ENCODE results near the gene JDP2. TPM values are rescaled to one million over a fixed set of nuclear protein-coding genes. Genes with fewer than 3 reads are reported as not detected.
"Not testable (repeated sequence)": the region's sequence is repeated elsewhere in the genome, so short reads cannot be mapped to it uniquely, and the experiment has no call there.

Gene JDP2
- total RNA-seq, 2 experiments from 2014 or later = 2.1 TPM

DNA sequence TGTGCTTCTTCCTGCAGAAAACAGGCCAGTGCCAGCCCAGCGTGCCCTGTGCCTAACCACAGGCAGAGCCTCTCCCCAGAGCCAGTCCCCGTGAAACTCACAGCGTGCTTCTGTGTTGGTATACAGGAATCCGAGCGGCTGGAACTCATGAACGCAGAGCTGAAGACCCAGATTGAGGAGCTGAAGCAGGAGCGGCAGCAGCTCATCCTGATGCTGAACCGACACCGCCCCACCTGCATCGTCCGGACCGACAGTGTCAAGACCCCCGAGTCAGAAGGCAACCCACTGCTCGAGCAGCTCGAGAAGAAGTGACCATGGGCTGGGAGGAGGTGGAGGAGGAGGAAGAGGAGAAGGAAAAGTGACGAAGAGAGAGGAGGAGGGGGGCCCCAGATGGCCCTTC, 41.3 kb downstream of the JDP2 start:
- Mint-ChIP-seq H3K9me3 (no peaks in the 10 kb centered on the region), H3K4me3 (no peak overlapping the region), H3K4me1 (no peaks in the 10 kb centered on the region), H3K27ac (no peak overlapping the region), H3K27me3 (no peaks in the 10 kb centered on the region), H3K36me3 (no peaks in the 10 kb centered on the region)
- DNase-seq = no peak

DNA sequence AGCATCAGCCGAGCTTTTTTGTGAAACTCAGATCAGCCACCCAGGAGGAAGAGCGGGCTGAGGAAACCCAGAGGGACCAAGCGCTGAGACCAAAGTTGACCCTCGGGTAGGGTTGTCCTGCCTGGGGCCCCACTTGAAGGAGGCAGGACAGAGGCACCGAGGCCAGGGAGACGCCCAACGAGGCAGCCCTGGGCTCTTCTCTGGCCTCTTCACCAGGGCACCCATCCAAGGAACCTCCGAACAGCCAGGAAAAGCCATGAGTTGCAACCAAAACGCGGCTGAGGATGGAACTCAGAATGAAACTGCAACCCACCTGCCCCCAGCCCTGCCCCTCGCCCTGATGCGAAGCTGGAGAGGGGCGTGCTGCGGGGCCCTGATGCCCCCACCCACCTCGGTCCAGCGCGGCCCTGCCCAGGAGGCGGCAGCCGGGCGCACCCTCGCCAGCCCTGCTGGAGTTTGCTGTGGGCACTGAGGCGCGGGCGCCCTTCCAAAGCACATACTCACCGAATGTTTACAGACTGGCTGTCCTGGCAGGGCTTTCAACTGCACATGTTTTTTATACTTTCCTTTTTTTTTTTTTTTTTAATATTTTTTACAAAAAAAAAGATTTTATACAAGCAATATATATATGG, 41.9 kb downstream of the JDP2 start:
- Mint-ChIP-seq H3K9me3 (no peaks in the 10 kb centered on the region), H3K4me3 (no peak overlapping the region), H3K36me3 (no peaks in the 10 kb centered on the region), H3K27ac (no peak overlapping the region), H3K27me3 (no peaks in the 10 kb centered on the region), H3K4me1 (no peaks in the 10 kb centered on the region)
- DNase-seq = no peak

DNA sequence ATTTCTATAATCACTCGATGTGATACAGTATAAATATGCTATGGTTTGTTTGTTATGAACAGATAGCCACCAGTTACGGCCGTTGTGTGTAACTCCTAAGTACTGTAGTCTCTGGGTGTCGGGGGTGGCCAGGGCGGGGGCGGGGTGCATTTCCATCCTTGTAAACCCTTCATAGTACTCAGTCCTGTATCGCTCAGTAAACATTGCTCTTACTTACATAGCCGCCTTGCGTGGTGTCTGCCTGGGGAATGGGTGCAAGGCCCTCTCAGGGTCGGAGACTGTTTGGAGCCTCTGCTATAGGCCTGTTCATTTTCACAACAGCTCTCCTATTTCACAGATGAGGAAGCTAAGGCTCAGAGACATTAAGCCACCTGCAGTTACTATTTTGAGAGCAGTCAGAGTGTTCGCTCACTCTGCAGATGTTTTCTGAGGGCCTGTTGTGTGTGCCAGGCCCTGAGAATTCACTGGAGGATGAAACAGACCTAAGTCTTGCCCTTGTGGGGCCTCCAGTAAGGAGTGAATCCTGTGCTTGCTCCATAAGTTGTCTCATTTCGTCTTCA, 42.5 kb downstream of the JDP2 start:
- no peak overlapping the region for H3K4me3 Mint-ChIP-seq
- no peak for DNase-seq
- no peaks in the 10 kb centered on the region for H3K36me3 Mint-ChIP-seq
- H3K9me3 Mint-ChIP-seq = no peaks in the 10 kb centered on the region
- no peak overlapping the region for H3K27ac Mint-ChIP-seq
- H3K27me3 Mint-ChIP-seq = no peaks in the 10 kb centered on the region
- no peaks in the 10 kb centered on the region for H3K4me1 Mint-ChIP-seq

DNA sequence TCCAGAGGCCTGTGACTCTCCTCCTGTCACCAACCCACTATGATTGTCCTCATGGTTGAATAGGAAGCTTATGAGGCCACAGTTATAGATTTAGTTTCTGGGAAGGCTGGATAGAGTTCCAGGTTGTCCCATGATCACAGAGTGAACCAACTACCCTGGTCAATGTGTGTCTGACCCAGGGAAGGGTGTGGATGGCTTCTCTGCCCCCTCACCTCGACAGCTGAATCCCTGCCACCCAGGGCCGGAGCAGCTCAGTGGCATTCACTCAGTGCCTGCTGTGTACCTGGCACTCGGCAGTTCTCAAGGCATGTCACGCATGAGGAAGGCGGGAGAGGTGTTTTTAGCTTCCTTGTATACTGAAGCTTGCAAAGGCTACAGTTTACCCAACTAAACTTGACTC, 43.2 kb downstream of the JDP2 start:
- H3K4me1 Mint-ChIP-seq = no peaks in the 10 kb centered on the region
- no peaks in the 10 kb centered on the region for H3K36me3 Mint-ChIP-seq
- H3K9me3 Mint-ChIP-seq = no peaks in the 10 kb centered on the region
- H3K4me3 Mint-ChIP-seq = no peak overlapping the region
- no peak overlapping the region for H3K27ac Mint-ChIP-seq
- H3K27me3 Mint-ChIP-seq = no peaks in the 10 kb centered on the region
- no peak for DNase-seq

DNA sequence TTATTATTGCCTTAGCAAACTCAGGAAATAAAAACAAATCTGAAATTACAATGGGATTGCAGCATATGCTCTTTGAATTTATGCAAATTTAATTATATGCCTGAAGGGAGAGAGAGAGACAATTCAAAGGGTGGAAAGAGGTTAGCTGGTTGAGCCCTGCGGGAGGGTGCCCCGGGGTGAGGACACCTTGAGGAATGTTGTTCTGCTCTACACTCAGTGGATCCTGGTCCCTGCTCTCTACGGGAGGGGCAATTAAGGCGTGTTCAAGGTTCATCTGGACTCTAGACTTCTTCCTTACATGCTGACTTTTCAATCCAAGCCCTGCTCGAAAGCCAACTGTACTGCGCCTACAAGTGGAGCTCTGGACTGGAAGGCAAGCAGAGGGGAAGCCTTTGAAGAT, 46.3 kb downstream of the JDP2 start:
- not testable (repeated sequence) for H3K4me3 Mint-ChIP-seq

DNA sequence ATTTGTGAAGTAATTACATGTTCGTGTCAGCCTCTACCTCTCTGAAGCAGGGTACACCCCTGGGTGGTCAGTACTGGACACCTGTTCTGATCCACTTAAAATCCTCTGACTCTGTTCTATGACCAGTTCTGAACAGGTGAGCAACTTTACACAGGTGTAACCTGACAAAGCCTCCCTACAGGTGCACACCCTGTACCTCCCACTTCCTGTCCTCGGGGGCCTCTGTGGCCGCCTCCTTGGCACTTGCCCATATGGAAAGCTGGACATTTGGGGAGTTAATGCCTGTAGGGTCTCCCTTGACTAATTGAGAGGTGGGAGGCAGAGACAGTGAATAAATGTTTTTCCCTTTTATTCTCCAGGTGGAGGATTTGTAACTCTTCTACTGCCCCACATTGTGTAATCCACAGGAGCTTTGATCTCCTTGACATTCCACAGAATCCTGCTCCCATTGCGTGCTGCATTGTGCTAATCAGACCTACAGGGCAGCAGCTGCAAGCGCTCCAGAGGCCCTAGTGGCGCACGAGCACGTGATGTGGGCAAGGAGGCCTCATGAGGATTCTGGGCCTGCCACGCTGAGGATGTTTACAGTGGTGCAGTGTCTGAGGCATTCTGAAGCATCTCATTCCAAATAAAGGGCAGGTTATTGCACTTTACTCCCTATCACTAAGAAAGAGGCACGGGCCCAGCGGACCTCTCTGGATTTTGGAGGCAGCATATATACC, 48.6 kb downstream of the JDP2 start:
- Mint-ChIP-seq H3K4me3 (no peak overlapping the region), H3K27ac (no peak overlapping the region), H3K9me3 (no peaks in the 10 kb centered on the region), H3K27me3 (peaks cover 8% of the 10 kb centered on the region), H3K36me3 (no peaks in the 10 kb centered on the region), H3K4me1 (no peaks in the 10 kb centered on the region)
- DNase-seq = no peak

More for the DNA sequence above, 46.3 kb downstream of the JDP2 start:
- H3K27me3 Mint-ChIP-seq, DNase-seq, H3K4me1 Mint-ChIP-seq, H3K9me3 Mint-ChIP-seq, H3K27ac Mint-ChIP-seq, H3K36me3 Mint-ChIP-seq: not testable (repeated sequence)

DNA sequence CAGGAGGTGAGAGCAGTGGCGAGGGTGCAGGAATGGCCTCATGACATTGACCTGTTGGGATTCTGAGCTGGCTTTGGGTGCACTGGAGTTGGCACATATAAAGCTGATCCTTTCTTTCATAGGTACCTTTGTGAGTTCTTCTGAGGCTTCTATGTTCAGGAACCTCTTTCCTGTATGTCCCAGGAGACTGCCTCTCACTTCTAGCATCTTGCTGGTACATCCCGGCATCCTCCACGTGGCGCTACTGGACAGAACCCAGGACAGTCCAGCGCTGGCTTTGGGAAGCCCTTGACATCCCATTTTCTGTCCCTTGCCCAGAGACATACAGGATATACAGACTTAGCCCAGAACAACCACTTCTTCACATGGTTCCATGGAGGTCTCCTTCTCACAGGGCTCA, 50.1 kb downstream of the JDP2 start:
- no peaks in the 10 kb centered on the region for H3K4me1 Mint-ChIP-seq
- no peak overlapping the region for H3K27ac Mint-ChIP-seq
- H3K27me3 Mint-ChIP-seq = peaks cover 8% of the 10 kb centered on the region
- no peak overlapping the region for H3K4me3 Mint-ChIP-seq
- no peaks in the 10 kb centered on the region for H3K36me3 Mint-ChIP-seq
- DNase-seq = no peak
- H3K9me3 Mint-ChIP-seq = no peaks in the 10 kb centered on the region

DNA sequence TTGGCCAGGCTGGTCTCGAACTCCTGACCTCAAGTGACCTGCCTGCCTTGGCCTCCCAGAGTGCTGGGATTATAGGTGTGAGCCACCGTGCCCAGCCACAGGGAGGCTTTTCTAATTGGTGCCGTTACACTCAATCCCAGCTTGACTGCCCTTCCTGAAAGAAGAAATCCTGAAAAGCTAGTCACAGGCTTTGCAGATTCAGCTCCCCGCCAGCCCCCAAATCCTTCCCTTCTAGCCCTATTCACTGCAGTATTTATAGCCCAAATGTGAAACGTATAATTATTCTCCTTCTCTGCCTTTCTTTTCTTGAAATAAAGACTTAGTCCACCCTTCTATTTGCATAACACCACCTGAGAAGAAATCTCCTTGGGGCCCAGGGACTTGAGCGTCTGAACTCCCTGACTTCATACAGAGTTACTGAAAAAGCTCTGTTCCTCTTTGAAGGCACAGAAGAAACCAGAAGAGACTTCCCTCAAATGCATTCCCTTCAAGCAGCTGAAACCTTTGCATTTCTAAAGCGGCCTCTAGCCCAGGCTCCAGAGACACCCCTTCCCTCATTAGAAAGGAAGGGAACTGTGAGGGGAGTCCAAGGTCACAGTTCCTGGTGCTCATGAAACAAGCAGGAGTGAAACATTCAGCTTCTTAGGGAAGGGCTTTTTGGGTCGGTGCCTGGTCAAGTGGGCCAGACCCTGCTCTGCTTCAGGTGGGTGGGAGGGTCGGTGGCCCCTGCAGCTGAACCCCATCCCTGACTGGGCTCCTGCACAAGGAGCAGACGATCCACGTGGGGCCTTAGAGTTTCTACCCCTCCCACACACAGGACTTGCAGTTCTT, 52.2 kb downstream of the JDP2 start:
- Mint-ChIP-seq H3K27ac (no peak overlapping the region), H3K9me3 (no peaks in the 10 kb centered on the region)
- DNase-seq = no peak

DNA sequence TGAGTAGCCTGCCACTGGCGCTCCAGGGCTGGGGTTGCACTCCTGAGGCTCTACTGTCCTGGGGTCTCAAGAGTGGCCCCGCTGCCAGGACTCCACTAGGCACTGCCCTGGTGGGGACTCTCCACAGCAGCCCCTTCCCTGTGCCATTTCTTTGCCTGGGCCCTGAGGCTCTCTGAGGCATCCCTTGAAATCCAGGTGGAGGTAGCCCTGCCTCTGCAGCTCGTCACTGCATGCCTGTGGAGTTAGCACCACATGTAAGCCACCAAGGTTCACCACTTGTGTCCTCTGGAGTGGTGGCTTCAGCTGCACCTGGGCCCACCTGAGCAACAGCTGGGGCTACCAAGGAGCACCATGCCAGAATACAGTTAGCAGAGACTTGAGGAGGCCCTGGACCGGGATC, 54.5 kb downstream of the JDP2 start:
- Mint-ChIP-seq H3K4me3 (no peak overlapping the region), H3K27me3 (peaks cover 22% of the 10 kb centered on the region), H3K4me1 (peaks cover 10% of the 10 kb centered on the region), H3K9me3 (no peaks in the 10 kb centered on the region), H3K27ac (no peak overlapping the region), H3K36me3 (no peaks in the 10 kb centered on the region)
- DNase-seq = no peak

More for the DNA sequence above, 52.2 kb downstream of the JDP2 start:
- Mint-ChIP-seq H3K4me1 (no peaks in the 10 kb centered on the region), H3K36me3 (no peaks in the 10 kb centered on the region), H3K4me3 (no peak overlapping the region), H3K27me3 (peaks cover 8% of the 10 kb centered on the region)

DNA sequence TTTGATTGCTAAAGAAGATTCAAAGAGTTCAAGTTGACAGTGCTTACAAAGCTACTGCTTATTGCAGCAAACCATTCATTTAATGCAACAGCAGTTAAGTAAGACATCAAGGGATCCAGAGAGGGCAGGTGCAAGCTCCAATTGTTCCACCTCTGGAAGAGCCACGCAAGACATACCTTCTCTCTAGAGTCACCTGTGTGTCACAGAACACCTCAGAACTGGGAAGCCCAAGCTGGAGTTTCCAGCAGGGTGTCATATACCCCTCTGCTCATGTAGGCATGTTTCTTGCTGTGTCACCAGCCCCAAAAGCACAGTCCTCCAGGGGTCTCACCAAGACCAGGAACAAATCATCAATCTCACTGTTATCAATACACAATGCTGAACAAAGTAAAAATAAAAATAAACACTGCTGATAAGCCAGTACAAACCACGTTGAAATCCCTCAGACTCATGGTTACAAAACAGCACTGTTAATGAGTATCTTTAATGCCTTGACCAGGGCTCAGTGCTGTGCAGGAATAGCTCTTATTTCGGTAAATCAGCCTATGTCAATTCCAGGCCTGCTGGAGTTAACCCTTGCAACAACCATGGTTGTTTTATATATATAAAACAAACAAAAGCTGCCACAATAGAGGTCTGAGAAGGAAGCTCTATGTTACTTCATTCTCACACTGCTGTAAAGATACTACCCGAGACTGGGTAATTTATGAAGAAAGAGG, 57.0 kb downstream of the JDP2 start:
- H3K27me3 Mint-ChIP-seq = peaks cover 15% of the 10 kb centered on the region
- no peak overlapping the region for H3K4me3 Mint-ChIP-seq

DNA sequence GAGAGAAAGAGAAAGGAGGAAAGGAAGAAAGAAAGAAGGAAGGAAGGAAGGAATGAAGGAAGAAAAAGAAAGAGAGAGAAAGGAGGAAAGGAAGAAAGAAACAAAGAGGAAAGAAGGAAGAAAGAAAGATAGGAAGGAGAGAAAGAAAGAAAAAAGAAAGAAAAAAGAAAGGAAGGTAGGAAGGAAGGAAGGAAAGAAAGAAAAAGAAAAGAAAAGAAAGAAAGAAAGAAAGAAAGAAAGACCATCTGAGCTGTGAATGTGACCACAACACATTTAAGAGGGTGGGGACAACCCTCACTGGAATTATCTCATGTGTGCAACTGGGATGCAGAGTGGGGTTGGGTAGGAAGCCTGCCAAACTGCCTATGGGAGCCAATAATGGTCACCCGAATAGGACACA, 58.5 kb downstream of the JDP2 start:
- H3K27me3 Mint-ChIP-seq = peaks cover 14% of the 10 kb centered on the region
- no peaks in the 10 kb centered on the region for H3K9me3 Mint-ChIP-seq
- H3K4me1 Mint-ChIP-seq = peaks cover 19% of the 10 kb centered on the region
- H3K4me3 Mint-ChIP-seq = no peak overlapping the region
- no peak for DNase-seq
- H3K27ac Mint-ChIP-seq = no peak overlapping the region
- no peaks in the 10 kb centered on the region for H3K36me3 Mint-ChIP-seq

More for the DNA sequence above, 57.0 kb downstream of the JDP2 start:
- no peak overlapping the region for H3K27ac Mint-ChIP-seq
- peaks cover 19% of the 10 kb centered on the region for H3K4me1 Mint-ChIP-seq
- no peaks in the 10 kb centered on the region for H3K9me3 Mint-ChIP-seq
- H3K36me3 Mint-ChIP-seq = no peaks in the 10 kb centered on the region
- DNase-seq = no peak

DNA sequence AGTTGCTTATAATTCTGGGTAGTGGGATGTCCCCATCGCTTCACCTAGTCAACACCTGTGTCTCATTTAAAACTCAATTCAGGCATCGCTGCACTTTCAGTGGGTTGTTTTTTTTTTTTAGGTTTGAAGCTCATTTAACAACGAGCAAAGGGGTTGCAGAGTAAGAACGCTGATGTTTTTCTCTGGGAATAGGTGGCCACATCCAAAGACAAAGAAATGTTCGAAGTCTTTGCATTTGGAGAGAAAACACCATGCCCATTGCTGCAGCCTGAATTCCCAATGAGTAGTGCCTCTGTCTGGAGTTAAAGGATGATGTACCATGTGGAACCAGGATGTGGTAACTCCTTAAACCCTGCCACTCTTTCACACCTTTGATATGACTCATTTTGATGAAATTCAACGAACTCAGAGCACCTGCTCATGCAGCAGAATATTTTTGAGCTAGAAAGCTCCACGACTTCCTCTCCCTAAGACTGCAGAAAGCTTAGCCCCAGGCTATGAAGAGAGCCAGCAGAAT, 59.4 kb downstream of the JDP2 start:
- Mint-ChIP-seq H3K27ac (peak overlapping the region; percentile 34), H3K4me3 (no peak overlapping the region), H3K9me3 (no peaks in the 10 kb centered on the region), H3K27me3 (peaks cover 14% of the 10 kb centered on the region), H3K4me1 (peaks cover 19% of the 10 kb centered on the region), H3K36me3 (no peaks in the 10 kb centered on the region)
- DNase-seq = peak; percentile 19

DNA sequence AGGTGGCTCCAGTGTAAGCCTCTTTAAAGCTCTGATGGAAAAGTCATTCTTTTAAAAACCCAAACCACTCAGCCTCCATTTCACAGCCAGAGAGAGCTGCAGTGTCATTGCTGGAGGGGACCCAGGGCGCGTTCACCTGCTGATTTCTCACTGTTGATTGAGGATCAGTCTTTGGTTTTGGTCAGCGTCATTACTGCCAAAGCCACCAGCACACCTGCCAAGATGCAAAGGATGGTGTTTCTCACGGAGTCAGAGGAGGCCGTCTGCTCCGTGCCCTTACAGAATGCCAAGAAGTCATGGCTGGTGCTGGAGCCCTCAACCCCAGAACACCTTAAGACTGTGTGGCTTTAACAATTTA, 61.6 kb downstream of the JDP2 start:
- Mint-ChIP-seq H3K27me3 (peaks cover 14% of the 10 kb centered on the region), H3K4me1 (peaks cover 35% of the 10 kb centered on the region), H3K4me3 (no peak overlapping the region), H3K27ac (no peak overlapping the region), H3K36me3 (no peaks in the 10 kb centered on the region), H3K9me3 (no peaks in the 10 kb centered on the region)
- DNase-seq = no peak

DNA sequence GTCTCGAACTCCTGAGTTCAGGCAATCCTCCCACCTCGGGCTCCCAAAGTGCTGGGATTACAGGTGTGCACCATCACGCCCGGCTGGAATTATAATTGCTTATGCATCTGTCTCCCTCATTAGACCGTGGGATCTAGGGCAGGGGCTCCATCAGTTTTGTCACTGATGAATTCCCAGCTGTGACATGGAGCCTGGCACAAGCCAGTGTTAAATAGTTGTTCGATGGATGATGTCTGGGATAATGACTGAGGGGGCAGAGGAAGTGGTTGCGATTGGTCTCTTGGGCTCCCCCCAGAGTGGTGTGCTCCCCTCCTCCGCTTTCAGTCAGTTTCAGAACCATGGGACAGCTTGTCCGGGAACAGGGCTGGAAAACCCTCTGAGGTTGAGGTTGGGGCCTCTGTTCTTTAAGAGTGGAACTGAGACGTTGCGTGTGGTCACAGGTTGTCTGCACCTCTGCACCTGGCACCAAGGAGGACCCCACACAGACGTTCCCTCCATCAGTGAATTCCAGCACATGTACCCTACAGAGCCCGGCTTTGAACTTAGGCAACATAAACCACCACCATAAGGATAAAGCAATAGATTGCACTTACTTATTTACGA, 63.7 kb downstream of the JDP2 start:
- Mint-ChIP-seq H3K36me3 (no peaks in the 10 kb centered on the region), H3K4me1 (peaks cover 41% of the 10 kb centered on the region), H3K9me3 (no peaks in the 10 kb centered on the region), H3K27ac (no peak overlapping the region), H3K27me3 (no peaks in the 10 kb centered on the region), H3K4me3 (no peak overlapping the region)
- no peak for DNase-seq

All from activated naive CD8-positive, alpha-beta T cell treated with anti-CD3 and anti-CD28 coated beads for 36 hours (primary cell).